Activated CD8-positive, alpha-beta memory T cell treated with anti-CD3 and anti-CD28 coated beads for 36 hours (primary cell): ENCODE results near the gene PROM2. TPM values are rescaled to one million over a fixed set of nuclear protein-coding genes. Genes with fewer than 3 reads are reported as not detected.
"Not testable (repeated sequence)": the region's sequence is repeated elsewhere in the genome, so short reads cannot be mapped to it uniquely, and the experiment has no call there.

ENCODE experiments used
- CTCF ChIA-PET: fragments of 350-600 bp; sonication (Branson Sonifier 250); formaldehyde crosslinking; loops from one replicate; lab custom pipeline; 2021; ENCODE audit warnings: antibody characterized with exemption; lab: Charles Lee
- POLR2A ChIA-PET: fragments of 350-600 bp; sonication (Branson Sonifier 250); formaldehyde crosslinking; loops from one replicate; lab custom pipeline; 2021; ENCODE audit warnings: antibody characterized with exemption; lab: Charles Lee
- total RNA-seq, 2 experiments: library from RNA; stranded (reverse); gene quantifications; one replicate each; pipeline ENCODE4 v1.2.3, GENCODE V29; 2021

The PROM2 gene
- total RNA-seq, 2 experiments from 2014 or later, result 0.25 to 0.48 TPM

DNA sequence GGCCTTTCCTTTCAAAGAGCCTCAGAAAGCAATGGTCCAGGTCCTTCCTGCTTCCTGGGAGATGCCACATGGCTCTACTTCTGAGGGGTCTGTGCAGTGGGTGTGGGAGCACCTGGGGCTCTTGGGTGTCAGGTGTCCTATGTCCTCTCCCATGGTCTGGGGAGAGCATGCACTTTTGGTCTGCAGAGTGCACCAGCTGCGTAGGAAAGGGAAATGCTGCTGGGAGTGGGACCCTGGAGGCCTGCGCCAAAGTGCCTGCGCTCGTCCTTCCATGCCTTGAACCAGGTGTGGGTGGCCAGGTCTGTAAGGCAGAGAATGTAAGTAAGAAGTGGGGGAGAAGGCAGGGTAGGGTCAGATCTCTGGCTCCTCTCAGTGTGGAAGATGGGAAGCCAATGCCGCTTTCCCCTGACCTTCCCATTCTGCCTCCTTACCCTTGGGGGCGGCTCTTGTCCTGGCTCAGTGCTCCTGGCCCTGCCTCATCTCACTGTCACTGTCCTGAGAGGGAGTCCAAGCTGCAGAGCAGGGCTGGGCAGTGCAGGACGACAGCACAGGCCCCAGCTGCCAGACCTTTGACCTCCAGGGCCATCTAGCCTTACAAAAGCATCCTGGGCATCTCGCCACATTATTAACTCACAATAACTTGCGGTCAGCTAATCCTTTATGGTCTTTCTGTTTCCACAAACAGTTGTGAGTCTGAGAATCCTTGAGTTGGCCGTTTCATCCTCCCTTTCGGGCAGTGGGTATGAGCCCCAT is 6.6 kb upstream of the PROM2 start:
- POLR2A ChIA-PET, result no interaction called here
- CTCF ChIA-PET, result no interaction called here

- POLR2A ChIA-PET, result no interaction called here
- CTCF ChIA-PET, result no interaction called here
Measured at GRCh38 chr2:95268211-95269035, 5.8 kb upstream of the PROM2 start.

DNA sequence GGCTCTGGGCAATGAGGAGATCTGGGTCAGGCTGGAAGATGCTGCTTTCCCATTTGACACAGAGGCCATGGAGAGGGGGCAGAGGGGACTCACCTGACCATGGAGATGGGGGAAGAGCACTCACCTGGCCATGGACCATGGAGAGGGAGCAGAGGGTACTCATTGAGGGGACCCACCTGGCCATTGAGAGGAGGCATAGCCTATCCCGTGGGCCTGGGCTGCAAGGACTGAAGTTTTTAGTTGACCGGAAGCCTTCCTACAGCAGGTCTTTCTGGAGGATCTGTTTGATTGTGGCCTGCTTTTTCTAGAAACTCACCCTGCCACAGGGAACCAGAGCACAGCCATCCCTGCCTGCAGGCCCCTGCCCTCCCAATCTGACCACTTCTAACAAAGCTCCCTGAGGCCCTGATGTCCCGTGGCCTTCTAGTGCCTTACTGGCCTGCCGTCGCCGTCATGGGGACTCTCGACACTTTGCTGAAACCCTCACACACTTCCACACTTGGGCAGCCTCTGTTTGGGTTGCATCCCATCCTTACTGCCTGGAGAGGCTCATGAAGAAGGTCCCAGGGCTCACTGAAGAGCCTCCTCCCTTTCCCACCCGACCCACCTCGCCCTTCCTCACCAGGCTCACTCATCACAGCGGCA is 5.1 kb upstream of the PROM2 start:
- CTCF ChIA-PET, result no interaction called here
- POLR2A ChIA-PET, result no interaction called here

DNA sequence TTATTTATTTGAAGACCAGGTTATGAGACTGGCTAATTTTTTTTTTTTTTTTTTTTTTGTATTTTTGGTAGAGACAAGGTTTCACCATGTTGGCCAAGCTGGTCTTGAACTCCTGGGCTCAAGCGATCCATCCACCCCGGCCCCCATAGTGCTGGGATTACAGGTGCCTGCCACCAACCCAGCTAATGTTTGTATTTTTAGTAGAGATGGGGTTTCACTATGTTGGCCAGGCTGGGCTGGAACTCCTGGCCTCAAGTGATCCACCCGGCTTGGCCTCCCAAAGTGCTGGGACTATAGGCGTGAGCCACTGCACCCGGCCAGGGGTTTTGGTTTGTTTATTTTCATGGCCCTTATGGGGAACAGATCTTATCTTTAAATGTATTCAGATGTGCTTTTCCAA is 4.5 kb upstream of the PROM2 start:
- POLR2A ChIA-PET, CTCF ChIA-PET: not testable (repeated sequence)

GRCh38 chr2:95270541-95271081 is 3.6 kb upstream of the PROM2 start:
- ChIA-PET POLR2A (no interaction called here), CTCF (no interaction called here)

- ChIA-PET CTCF (no interaction called here), POLR2A (no interaction called here)
Measured at GRCh38 chr2:95271381-95271971, 2.8 kb upstream of the PROM2 start.

- ChIA-PET CTCF (no interaction called here), POLR2A (no interaction called here)
Measured at GRCh38 chr2:95272299-95272751, 1.9 kb upstream of the PROM2 start.

GRCh38 chr2:95272781-95273180 is 1.5 kb upstream of the PROM2 start:
- ChIA-PET POLR2A (no interaction called here), CTCF (no interaction called here)

GRCh38 chr2:95273566-95274290 is 521 bp upstream of the PROM2 start:
- ChIA-PET POLR2A (no interaction called here), CTCF (no interaction called here)

- ChIA-PET POLR2A (interaction anchor here (0.5 kb wide), 1 partner anchor 174 kb away, joined by 9 read pairs; no protein-coding TSS in a partner anchor), CTCF (no interaction called here)
Measured at GRCh38 chr2:95275151-95275515, 884 bp downstream of the PROM2 start.

GRCh38 chr2:95275601-95276243 is 1.5 kb downstream of the PROM2 start:
- ChIA-PET POLR2A (no interaction called here), CTCF (no interaction called here)

DNA sequence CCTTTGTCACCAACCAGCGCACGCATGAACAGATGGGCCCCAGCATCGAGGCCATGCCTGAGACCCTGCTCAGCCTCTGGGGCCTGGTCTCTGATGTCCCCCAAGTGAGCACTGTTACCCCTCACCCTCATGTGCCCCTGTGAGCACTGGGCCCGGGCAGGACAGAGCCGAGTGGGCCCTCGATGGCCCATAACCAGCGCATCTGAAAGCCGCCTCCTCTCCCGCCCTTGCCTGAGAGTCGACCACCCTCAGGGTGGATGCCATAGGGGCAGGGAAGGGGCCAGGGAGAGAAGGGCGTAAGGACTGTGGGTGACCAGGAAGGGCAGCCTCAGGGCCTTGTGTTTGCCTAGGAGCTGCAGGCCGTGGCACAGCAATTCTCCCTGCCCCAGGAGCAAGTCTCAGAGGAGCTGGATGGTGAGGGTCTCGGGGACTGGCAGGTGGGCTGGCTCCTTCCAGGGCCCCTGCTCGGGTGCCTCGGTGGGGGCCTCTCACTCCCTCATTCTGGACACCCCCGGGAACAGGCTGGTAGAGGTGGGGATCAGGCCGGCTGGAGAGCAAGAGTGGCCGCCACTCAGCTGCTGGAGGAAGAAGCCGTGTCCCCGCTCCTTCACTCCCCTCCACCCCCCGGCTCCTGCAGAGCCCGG is 2.1 kb downstream of the PROM2 start:
- CTCF ChIA-PET, result no interaction called here
- POLR2A ChIA-PET, result no interaction called here

- ChIA-PET CTCF (no interaction called here), POLR2A (no interaction called here)
Measured at GRCh38 chr2:95276888-95277245, 2.6 kb downstream of the PROM2 start.

DNA sequence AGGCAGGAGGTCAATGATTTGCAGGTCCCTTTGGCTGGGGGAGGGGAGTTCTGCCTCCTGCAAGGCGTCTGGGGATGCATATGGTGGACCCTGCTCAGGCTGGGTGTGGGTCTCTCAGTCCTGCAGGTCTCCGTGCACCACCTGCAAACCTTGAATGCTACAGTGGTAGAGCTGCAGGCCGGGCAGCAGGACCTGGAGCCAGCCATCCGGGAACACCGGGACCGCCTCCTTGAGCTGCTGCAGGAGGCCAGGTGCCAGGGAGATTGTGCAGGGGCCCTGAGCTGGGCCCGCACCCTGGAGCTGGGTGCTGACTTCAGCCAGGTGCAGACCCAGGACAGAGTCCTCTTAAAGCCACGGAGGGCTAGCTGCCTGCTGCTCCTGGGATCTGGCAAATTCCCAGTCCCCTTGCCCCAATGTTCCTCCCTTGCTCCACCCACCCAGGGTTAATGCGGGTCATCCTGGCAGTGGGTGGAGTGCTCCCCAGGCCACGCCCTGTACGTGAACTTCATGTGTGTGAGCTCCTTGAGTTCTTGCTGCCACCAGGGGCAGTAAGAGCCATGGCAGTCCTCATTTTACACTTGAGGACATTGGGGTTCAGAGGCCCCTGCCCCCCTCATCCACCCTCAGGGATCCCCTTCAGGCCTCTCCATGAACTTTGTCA is 3.1 kb downstream of the PROM2 start:
- ChIA-PET CTCF (no interaction called here), POLR2A (no interaction called here)

GRCh38 chr2:95278051-95278471 is 3.8 kb downstream of the PROM2 start:
- ChIA-PET CTCF (no interaction called here), POLR2A (no interaction called here)

DNA sequence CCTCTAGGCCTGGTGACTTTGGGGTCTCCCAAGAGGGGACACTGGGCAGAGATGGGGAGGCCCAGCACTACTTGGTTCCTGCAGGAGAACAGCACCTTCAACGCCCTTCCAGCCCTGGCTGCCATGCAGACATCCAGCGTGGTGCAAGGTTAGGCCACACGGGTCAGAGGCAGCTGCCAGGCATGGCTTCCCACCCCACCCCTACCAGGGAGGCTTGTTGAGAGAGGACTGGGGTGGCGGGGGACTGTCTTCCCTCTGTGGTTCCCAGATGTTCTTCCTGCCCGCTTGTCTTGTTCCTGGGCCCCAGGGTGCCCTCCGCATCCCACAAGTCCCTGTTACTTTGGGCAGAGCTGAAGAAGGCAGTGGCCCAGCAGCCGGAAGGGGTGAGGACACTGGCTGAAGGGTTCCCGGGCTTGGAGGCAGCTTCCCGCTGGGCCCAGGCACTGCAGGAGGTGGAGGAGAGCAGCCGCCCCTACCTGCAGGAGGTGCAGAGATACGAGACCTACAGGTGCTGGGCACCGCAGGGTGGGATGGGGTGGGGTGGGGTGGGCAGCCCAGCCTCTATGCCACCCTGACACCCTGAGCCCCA is 4.5 kb downstream of the PROM2 start:
- ChIA-PET CTCF (no interaction called here), POLR2A (no interaction called here)

- CTCF ChIA-PET, result no interaction called here
- POLR2A ChIA-PET, result no interaction called here
Measured at GRCh38 chr2:95279435-95280035, 5.3 kb downstream of the PROM2 start.
